Heart left ventricle (tissue), 13 donors: Measurements from ENCODE around the gene RSPH6A.

ENCODE experiments used
- POLR2A ChIP-seq, 2 donors: fragments of 450-650 bp; IDR thresholded peaks; one replicate each; pipeline ENCODE4 v1.6.1; 2017; ENCODE audit warnings: antibody characterized with exemption in 2 of 2, mild to moderate bottlenecking in 2 of 2, moderate library complexity in 2 of 2
- TF ChIP-seq, protein P1 (sequence below), 12 donors: fragments of 200-600 bp; sonication (generic) in 4 of 12; IDR thresholded peaks; one replicate each; pipeline versions ENCODE4 v1.5.0 to v1.8.0; 2018 to 2022; ENCODE audit warnings: antibody characterized with exemption in 12 of 12, mild to moderate bottlenecking in 5 of 12
- donor health status: ischemic (EF 13 %, LVEDD 7.1; RV severe dilation, severe dysfunction).
- donor health status: DM: no; HTN: yes; CAD: no.
- donor health status: DM: no; HTN: no; CAD: no.
- donor health status: ischemic (EF 25% LVEDD 6.9; RV normal size, moderate dysfunction).
- donor health status: ischemic (EF 25% LVEDD 5.7; RV mildly dilated, moderate dysfunction).
- donor health status: ischemic (EF 35%, LVEDD 5.7; RV mildly dilated, moderate dysfunction).
- donor health status: nonischemic (EF 11% LVEDD 7.7; RV severe dilation, severe dysfunction).
- donor health status: DM: yes; HTN: yes; CAD: no.
- donor health status: PGD.
- donor health status: ischemic (EF 29% LVEDD 5.4; RV normal size, mild dysfunction).
- donor health status: nonischemic (EF 23%, LVEDD 6.1; RV moderate dilation, normal function).

DNA sequence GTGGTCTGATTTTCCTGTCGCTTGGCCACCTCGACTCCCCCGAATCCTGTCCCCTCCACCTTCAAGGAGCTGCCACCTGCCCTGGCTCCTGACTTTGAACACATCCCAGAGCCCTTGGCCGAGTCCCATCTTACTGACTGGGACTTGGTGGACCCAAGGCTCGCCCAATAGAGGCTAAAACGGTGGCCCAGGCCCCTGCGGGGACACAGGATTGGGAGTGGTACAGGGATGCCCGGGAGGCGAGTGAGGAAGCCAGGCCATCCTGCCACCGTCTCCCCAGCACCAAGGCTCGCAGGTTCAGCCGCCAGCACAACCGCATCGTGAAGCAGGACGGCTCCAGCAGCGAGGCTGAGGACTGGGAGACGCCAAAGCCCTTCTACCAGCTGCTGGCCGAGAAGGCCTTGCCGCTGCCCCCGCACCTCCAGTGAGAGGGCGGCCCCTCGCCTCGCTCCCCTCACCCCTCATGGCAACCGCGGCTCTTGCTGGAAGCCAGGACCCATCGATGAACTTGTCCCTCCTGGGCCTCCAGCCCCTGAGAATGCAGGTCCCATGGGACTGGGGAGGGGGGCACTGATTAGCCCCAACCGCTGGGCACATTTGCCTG, 51.3 kb downstream of the RSPH6A start:
- TF ChIP-seq POLR2A (IDR thresholded peaks at IDR 0.05), result no peak
- TF ChIP-seq, protein P1, sequence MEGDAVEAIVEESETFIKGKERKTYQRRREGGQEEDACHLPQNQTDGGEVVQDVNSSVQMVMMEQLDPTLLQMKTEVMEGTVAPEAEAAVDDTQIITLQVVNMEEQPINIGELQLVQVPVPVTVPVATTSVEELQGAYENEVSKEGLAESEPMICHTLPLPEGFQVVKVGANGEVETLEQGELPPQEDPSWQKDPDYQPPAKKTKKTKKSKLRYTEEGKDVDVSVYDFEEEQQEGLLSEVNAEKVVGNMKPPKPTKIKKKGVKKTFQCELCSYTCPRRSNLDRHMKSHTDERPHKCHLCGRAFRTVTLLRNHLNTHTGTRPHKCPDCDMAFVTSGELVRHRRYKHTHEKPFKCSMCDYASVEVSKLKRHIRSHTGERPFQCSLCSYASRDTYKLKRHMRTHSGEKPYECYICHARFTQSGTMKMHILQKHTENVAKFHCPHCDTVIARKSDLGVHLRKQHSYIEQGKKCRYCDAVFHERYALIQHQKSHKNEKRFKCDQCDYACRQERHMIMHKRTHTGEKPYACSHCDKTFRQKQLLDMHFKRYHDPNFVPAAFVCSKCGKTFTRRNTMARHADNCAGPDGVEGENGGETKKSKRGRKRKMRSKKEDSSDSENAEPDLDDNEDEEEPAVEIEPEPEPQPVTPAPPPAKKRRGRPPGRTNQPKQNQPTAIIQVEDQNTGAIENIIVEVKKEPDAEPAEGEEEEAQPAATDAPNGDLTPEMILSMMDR (IDR thresholded peaks at IDR 0.05), result no peak
